H1 (cell line): ENCODE data around the gene RAB11FIP3. TPM values are rescaled to one million over a fixed set of nuclear protein-coding genes. Genes with fewer than 3 reads are reported as not detected.

Source experiments
- HDAC6 ChIP-seq: IDR thresholded peaks from one replicate; pipeline ENCODE4 v1.7.1; 2012; ENCODE audit warnings: low read depth, mild to moderate bottlenecking, inconsistent platforms, low read length, moderate library complexity
- POLR2AphosphoS5 ChIP-seq: IDR thresholded peaks from 2 replicates; pipeline ENCODE4 v1.6.1; 2011; ENCODE audit warnings: low read depth, low read length
- RFX5 ChIP-seq: IDR thresholded peaks from 2 replicates; pipeline ENCODE4 v1.6.1; 2011; ENCODE audit warnings: low read depth, low read length, improper control_type of control experiment, borderline replicate concordance
- TBP ChIP-seq: IDR thresholded peaks from 2 replicates; pipeline ENCODE4 v1.6.1; 2011; ENCODE audit warnings: low read depth, low read length, improper control_type of control experiment
- polyA plus RNA-seq, 7 experiments: library from polyadenylated mRNA; depleted of rRNA in 3 of 7; stranded (reverse) in 5 of 7; unstranded in 2 of 7; fragments of >200 nt in 5 of 7; fragments of 200-250 nt in 2 of 7; gene quantifications; 1 replicate in 5 of 7; 2 replicates in 1 of 7; 4 replicates in 1 of 7; pipeline versions ENCODE4 v1.2.1 to v1.2.3, GENCODE V29; 2011 to 2013; ENCODE audit warnings: missing spikeins in 2 of 7, mixed read lengths in 2 of 7
- total RNA-seq: library from RNA; stranded (reverse); fragmentation: NEBNext Ultra II Directional; extraction: Animal tissue kit (Norgen Biotek cat#: 25700); gene quantifications from 2 replicates; pipeline ENCODE4 v1.2.1, GENCODE V29; 2021
- TF ChIP-seq, protein P1 (sequence below): fragments of 300-600 bp; sonication (generic); IDR thresholded peaks from 2 replicates; pipeline ENCODE4 v1.7.1; 2012; ENCODE audit warnings: low read length, moderate library complexity, mild to moderate bottlenecking, inconsistent platforms; ENCODE audit not compliant: insufficient replicate concordance
- TF ChIP-seq, protein P2 (sequence below): IDR thresholded peaks from 2 replicates; pipeline ENCODE4 v1.6.1; 2011; ENCODE audit warnings: low read depth, mild to moderate bottlenecking, low read length; ENCODE audit not compliant: insufficient read depth

The RAB11FIP3 gene
- total and polyA plus RNA-seq, 2 of the 8 experiments (the other 6 are each of a cell fraction or from before 2014, with no cell fraction given) = 9.3 to 35.2 TPM

DNA sequence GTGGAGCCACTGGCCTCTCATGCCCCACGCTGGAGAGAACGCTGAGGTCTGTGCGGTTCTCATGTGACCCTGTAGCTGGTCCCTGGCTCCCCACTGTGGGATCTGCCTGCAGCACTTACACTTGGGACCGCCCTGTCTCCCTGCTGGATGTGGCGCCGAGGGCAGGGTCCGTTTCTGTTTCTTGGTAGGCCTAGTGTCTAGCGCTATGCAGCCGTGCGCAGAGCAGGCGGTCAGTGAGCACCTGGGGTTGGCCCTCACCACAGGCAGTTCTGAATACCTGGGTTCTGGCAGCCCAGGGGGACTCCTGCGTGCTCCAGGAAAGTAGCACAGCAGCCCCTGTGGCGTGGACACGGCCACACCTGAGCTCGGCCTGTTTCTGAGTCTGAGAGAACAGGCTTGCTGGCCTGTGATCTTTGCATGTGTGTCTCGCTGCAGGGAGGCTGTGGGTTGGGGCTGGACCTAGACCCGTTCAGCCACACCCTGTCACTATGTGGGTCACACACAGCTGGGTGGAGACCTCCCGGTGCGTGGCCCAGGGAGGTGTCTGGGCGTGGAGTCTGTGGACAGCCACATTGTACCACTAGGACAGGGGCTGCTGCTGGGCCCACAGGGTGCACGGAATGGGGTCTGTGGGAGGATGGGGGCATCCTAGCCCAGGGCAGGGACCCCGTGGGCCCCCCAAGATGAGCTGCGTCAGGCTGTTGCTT, 104.8 kb downstream of the RAB11FIP3 start (continued):
- TF ChIP-seq, protein P1, sequence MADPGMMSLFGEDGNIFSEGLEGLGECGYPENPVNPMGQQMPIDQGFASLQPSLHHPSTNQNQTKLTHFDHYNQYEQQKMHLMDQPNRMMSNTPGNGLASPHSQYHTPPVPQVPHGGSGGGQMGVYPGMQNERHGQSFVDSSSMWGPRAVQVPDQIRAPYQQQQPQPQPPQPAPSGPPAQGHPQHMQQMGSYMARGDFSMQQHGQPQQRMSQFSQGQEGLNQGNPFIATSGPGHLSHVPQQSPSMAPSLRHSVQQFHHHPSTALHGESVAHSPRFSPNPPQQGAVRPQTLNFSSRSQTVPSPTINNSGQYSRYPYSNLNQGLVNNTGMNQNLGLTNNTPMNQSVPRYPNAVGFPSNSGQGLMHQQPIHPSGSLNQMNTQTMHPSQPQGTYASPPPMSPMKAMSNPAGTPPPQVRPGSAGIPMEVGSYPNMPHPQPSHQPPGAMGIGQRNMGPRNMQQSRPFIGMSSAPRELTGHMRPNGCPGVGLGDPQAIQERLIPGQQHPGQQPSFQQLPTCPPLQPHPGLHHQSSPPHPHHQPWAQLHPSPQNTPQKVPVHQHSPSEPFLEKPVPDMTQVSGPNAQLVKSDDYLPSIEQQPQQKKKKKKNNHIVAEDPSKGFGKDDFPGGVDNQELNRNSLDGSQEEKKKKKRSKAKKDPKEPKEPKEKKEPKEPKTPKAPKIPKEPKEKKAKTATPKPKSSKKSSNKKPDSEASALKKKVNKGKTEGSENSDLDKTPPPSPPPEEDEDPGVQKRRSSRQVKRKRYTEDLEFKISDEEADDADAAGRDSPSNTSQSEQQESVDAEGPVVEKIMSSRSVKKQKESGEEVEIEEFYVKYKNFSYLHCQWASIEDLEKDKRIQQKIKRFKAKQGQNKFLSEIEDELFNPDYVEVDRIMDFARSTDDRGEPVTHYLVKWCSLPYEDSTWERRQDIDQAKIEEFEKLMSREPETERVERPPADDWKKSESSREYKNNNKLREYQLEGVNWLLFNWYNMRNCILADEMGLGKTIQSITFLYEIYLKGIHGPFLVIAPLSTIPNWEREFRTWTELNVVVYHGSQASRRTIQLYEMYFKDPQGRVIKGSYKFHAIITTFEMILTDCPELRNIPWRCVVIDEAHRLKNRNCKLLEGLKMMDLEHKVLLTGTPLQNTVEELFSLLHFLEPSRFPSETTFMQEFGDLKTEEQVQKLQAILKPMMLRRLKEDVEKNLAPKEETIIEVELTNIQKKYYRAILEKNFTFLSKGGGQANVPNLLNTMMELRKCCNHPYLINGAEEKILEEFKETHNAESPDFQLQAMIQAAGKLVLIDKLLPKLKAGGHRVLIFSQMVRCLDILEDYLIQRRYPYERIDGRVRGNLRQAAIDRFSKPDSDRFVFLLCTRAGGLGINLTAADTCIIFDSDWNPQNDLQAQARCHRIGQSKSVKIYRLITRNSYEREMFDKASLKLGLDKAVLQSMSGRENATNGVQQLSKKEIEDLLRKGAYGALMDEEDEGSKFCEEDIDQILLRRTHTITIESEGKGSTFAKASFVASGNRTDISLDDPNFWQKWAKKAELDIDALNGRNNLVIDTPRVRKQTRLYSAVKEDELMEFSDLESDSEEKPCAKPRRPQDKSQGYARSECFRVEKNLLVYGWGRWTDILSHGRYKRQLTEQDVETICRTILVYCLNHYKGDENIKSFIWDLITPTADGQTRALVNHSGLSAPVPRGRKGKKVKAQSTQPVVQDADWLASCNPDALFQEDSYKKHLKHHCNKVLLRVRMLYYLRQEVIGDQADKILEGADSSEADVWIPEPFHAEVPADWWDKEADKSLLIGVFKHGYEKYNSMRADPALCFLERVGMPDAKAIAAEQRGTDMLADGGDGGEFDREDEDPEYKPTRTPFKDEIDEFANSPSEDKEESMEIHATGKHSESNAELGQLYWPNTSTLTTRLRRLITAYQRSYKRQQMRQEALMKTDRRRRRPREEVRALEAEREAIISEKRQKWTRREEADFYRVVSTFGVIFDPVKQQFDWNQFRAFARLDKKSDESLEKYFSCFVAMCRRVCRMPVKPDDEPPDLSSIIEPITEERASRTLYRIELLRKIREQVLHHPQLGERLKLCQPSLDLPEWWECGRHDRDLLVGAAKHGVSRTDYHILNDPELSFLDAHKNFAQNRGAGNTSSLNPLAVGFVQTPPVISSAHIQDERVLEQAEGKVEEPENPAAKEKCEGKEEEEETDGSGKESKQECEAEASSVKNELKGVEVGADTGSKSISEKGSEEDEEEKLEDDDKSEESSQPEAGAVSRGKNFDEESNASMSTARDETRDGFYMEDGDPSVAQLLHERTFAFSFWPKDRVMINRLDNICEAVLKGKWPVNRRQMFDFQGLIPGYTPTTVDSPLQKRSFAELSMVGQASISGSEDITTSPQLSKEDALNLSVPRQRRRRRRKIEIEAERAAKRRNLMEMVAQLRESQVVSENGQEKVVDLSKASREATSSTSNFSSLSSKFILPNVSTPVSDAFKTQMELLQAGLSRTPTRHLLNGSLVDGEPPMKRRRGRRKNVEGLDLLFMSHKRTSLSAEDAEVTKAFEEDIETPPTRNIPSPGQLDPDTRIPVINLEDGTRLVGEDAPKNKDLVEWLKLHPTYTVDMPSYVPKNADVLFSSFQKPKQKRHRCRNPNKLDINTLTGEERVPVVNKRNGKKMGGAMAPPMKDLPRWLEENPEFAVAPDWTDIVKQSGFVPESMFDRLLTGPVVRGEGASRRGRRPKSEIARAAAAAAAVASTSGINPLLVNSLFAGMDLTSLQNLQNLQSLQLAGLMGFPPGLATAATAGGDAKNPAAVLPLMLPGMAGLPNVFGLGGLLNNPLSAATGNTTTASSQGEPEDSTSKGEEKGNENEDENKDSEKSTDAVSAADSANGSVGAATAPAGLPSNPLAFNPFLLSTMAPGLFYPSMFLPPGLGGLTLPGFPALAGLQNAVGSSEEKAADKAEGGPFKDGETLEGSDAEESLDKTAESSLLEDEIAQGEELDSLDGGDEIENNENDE = no peak
- TF ChIP-seq TBP = no peak
- TF ChIP-seq RFX5 = no peak
- TF ChIP-seq POLR2AphosphoS5 = no peak
- TF ChIP-seq, protein P2, sequence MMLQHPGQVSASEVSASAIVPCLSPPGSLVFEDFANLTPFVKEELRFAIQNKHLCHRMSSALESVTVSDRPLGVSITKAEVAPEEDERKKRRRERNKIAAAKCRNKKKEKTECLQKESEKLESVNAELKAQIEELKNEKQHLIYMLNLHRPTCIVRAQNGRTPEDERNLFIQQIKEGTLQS = no peak
- TF ChIP-seq HDAC6 = no peak
- TF ChIP-seq, all 59 proteins: peak for 0
